ENCODE data around the gene FAM110C. TPM values are rescaled to one million over a fixed set of nuclear protein-coding genes. Genes with fewer than 3 reads are reported as not detected.

The FAM110C gene
- total and polyA plus RNA-seq, 8 donors = 2.8 to 7.9 (median 5.3) TPM

GRCh38 chr2:84121-84520 is 37.8 kb upstream of the FAM110C start:
- Histone ChIP-seq H3K36me3 (no peaks in the 10 kb centered on the region), H3K27ac (no peak overlapping the region), H3K4me1 (no peaks in the 10 kb centered on the region), H3K4me3 (no peak overlapping the region), H3K9me3 (no peaks in the 10 kb centered on the region), H3K27me3 (peaks cover 0 to 6% of the 10 kb centered on the region in 2 donors)
- ATAC-seq (no peak), DNase-seq (no peak)
- intact Hi-C loops (cut with DNase I) = no loop called here
- TF ChIP-seq CTCF (IDR thresholded peaks at IDR 0.05) = no peak

GRCh38 chr2:80971-81736 is 34.8 kb upstream of the FAM110C start:
- ATAC-seq (no peak), DNase-seq (no peak)
- H3K27me3 ChIP-seq = peaks cover 0 to 6% of the 10 kb centered on the region in 2 donors
- H3K9me3 ChIP-seq = no peaks in the 10 kb centered on the region
- intact Hi-C loops (cut with DNase I) = no loop called here
- no peaks in the 10 kb centered on the region for H3K36me3 ChIP-seq
- TF ChIP-seq CTCF (IDR thresholded peaks at IDR 0.05) = no peak
- H3K4me1 ChIP-seq = no peaks in the 10 kb centered on the region
- H3K4me3 ChIP-seq = no peak overlapping the region
- no peak overlapping the region for H3K27ac ChIP-seq

DNA sequence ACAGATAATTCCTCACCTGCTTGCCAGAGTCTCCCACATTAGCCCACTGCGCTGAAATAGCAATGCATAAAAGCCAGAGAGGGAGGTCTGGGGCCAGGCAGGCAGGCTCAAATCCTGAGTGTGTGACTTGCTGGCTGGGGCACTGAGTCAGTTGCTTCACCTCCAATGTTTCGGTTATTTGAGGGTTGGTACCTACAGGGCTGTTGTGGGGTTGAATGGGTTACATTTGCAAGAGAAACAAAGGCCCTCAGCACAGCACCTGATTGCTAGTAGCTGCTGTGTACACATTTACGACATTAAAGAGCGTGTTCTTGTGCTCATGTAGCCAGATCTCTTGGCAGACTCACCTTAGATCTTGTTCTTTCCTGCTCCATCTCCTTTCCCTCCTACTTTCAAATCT is 34.1 kb upstream of the FAM110C start:
- Histone ChIP-seq H3K4me3 (no peak overlapping the region), H3K36me3 (no peaks in the 10 kb centered on the region), H3K4me1 (no peaks in the 10 kb centered on the region), H3K27ac (no peak overlapping the region), H3K27me3 (peaks cover 0 to 6% of the 10 kb centered on the region in 2 donors), H3K9me3 (no peaks in the 10 kb centered on the region)
- no peak for DNase-seq
- TF ChIP-seq CTCF (IDR thresholded peaks at IDR 0.05) = no peak
- intact Hi-C loops (cut with DNase I) = no loop called here
- ATAC-seq = no peak

GRCh38 chr2:71309-72035 is 25.2 kb upstream of the FAM110C start:
- DNase-seq = no peak
- Histone ChIP-seq H3K27ac (no peak overlapping the region), H3K4me3 (no peak overlapping the region), H3K9me3 (peaks cover 0 to 3% of the 10 kb centered on the region in 2 donors), H3K36me3 (no peaks in the 10 kb centered on the region), H3K27me3 (peaks cover 0 to 7% of the 10 kb centered on the region in 2 donors), H3K4me1 (no peaks in the 10 kb centered on the region)
- intact Hi-C loops (cut with DNase I) = no loop called here
- TF ChIP-seq CTCF (IDR thresholded peaks at IDR 0.05) = no peak
- no peak for ATAC-seq
